T-helper 1 cell treated with Interleukin-12 subunit alpha and Interleukin-12 subunit beta and Interleukin-4 antibody, amounts not matched to agents 30 ng/mL and 1 ng/mL, for 36 hours (primary cell): ENCODE measurements around the gene LSM4. TPM values are rescaled to one million over a fixed set of nuclear protein-coding genes. Genes with fewer than 3 reads are reported as not detected.

Source experiments
- intact Hi-C: fragments of 100-400 bp; cut with micrococcal nuclease; formaldehyde crosslinking; loops from one replicate; pipeline ENCODE4 v1.15.1; 2024
- total RNA-seq: library from RNA; stranded (reverse); gene quantifications from 2 replicates; pipeline ENCODE4 v1.2.3, GENCODE V29; 2022

LSM4 gene
- total RNA-seq, 1 donor from 2014 or later, result 125 TPM

- intact Hi-C loops, result no loop called here
These were observed 61.4 kb downstream of the LSM4 start for GRCh38 chr19:18261474-18261873.

GRCh38 chr19:18259893-18260292 is 63.0 kb downstream of the LSM4 start:
- intact Hi-C loops, result no loop called here

GRCh38 chr19:18257503-18258470 is 65.1 kb downstream of the LSM4 start:
- intact Hi-C loops, result no loop called here

Other genes starting within 250 kb of the LSM4 start
- 128 and 131 TPM in 2 replicates for gene IL12RB1, start 236.1 kb downstream of the LSM4 start, total RNA-seq
- gene MAST3, start 225.3 kb downstream of the LSM4 start, total RNA-seq, result 38.9 and 39.0 TPM in 2 replicates
- 13.0 and 14.6 TPM in 2 replicates for gene PIK3R2, start 169.9 kb downstream of the LSM4 start, total RNA-seq
- gene IFI30, start 149.3 kb downstream of the LSM4 start, total RNA-seq, result 133 and 143 TPM in 2 replicates
- 10.3 and 11.9 TPM in 2 replicates for gene MPV17L2, start 129.9 kb downstream of the LSM4 start, total RNA-seq
- 3.6 and 4.8 TPM in 2 replicates for gene RAB3A, start 119.0 kb downstream of the LSM4 start, total RNA-seq
- not detected in 2 replicates for gene PDE4C, start 96.6 kb downstream of the LSM4 start, total RNA-seq
- gene IQCN, start 48.6 kb downstream of the LSM4 start, total RNA-seq, result 3.4 and 4.6 TPM in 2 replicates
- gene JUND, start 41.5 kb downstream of the LSM4 start, total RNA-seq, result 295 and 303 TPM in 2 replicates
- gene PGPEP1, start 17.5 kb upstream of the LSM4 start, total RNA-seq, result 27.6 and 29.2 TPM in 2 replicates
- 0.78 TPM in 1 of 2 replicates, not detected in the other for gene GDF15, start 63.1 kb upstream of the LSM4 start, total RNA-seq
- gene LRRC25, start 74.5 kb upstream of the LSM4 start, total RNA-seq, result not detected in 2 replicates
- gene SSBP4, start 96.3 kb upstream of the LSM4 start, total RNA-seq, result 138 and 139 TPM in 2 replicates
- gene ISYNA1, start 115.1 kb upstream of the LSM4 start, total RNA-seq, result 8.1 and 9.1 TPM in 2 replicates
- 25.7 and 30.2 TPM in 2 replicates for gene ELL, start 199.0 kb upstream of the LSM4 start, total RNA-seq
- 192 and 199 TPM in 2 replicates for gene FKBP8, start 220.5 kb upstream of the LSM4 start, total RNA-seq
- gene KXD1, start 234.8 kb upstream of the LSM4 start, total RNA-seq, result 100.0 and 102 TPM in 2 replicates
- 1,453 and 1,494 TPM in 2 replicates for gene UBA52, start 248.8 kb upstream of the LSM4 start, total RNA-seq